CD4-positive, alpha-beta T cell (primary cell): ENCODE data around the gene WDR82. TPM values are rescaled to one million over a fixed set of nuclear protein-coding genes. Genes with fewer than 3 reads are reported as not detected.

Experiments used
- ATAC-seq: fragments of 200-7000 bp; cut with Tn5 transposase; one replicate; pipeline ENCODE4 v1.10.0; 2022; ENCODE audit warnings: mild to moderate bottlenecking; ENCODE audit not compliant: poor library complexity
- CTCF ChIA-PET: fragments of 350-600 bp; sonication (Branson Sonifier 250); formaldehyde crosslinking; loops from one replicate; lab custom pipeline; 2021; ENCODE audit warnings: antibody characterized with exemption, inconsistent platforms; lab: Charles Lee
- POLR2A ChIA-PET: fragments of 350-600 bp; sonication (Branson Sonifier 250); formaldehyde crosslinking; loops from one replicate; lab custom pipeline; 2021; ENCODE audit warnings: antibody characterized with exemption, inconsistent platforms; lab: Charles Lee
- DNase-seq, 14 experiments: peaks; one replicate each; pipeline ENCODE4 v3.0.0-alpha.2; 2013 to 2020; ENCODE audit warnings: mixed read lengths in 2 of 14
- H3K27ac ChIP-seq, 2 donors: one replicate each; pipeline versions ENCODE4 v1.5.1 to v1.7.0; 2013; ENCODE audit warnings: low read length in 2 of 2, low read depth in 1 of 2, mild to moderate bottlenecking in 1 of 2
- H3K27me3 ChIP-seq, 2 experiments: 1 replicate in 1 of 2; 2 replicates in 1 of 2; pipeline versions ENCODE4 v1.6.1 to v1.7.0; 2013; ENCODE audit warnings: low read length in 2 of 2, control low read depth in 1 of 2, mild to moderate bottlenecking in 1 of 2, moderate library complexity in 1 of 2; ENCODE audit not compliant: insufficient read depth in 2 of 2, control insufficient read depth in 1 of 2
- H3K36me3 ChIP-seq: one replicate; pipeline ENCODE4 v1.6.1; 2013; ENCODE audit warnings: low read length, control low read depth; ENCODE audit not compliant: insufficient read depth
- H3K4me1 ChIP-seq: one replicate; pipeline ENCODE4 v1.6.1; 2013; ENCODE audit warnings: low read length, control low read depth; ENCODE audit not compliant: insufficient read depth
- H3K4me3 ChIP-seq: one replicate; pipeline ENCODE4 v1.5.1; 2013; ENCODE audit warnings: mild to moderate bottlenecking, low read length, moderate library complexity
- H3K9me3 ChIP-seq, 2 experiments: 1 replicate in 1 of 2; 2 replicates in 1 of 2; pipeline versions ENCODE4 v1.6.1 to v1.7.0; 2013; ENCODE audit warnings: low read length in 2 of 2, mild to moderate bottlenecking in 2 of 2, control low read depth in 1 of 2, moderate library complexity in 1 of 2; ENCODE audit not compliant: control insufficient read depth in 1 of 2, insufficient read depth in 1 of 2
- H3K27ac Mint-ChIP-seq: one replicate; pipeline ENCODE4 v1.8.0; 2020; ENCODE audit warnings: mixed read lengths
- H3K27me3 Mint-ChIP-seq: one replicate; pipeline ENCODE4 v1.8.0; 2021; ENCODE audit warnings: mixed read lengths
- H3K36me3 Mint-ChIP-seq: one replicate; pipeline ENCODE4 v1.8.0; 2021; ENCODE audit warnings: low read depth, mixed read lengths
- H3K4me1 Mint-ChIP-seq: one replicate; pipeline ENCODE4 v1.8.0; 2021; ENCODE audit warnings: low read depth, mixed read lengths
- H3K4me3 Mint-ChIP-seq: one replicate; pipeline ENCODE4 v1.8.0; 2020; ENCODE audit warnings: mild to moderate bottlenecking, mixed read lengths
- H3K9me3 Mint-ChIP-seq: one replicate; pipeline ENCODE4 v1.8.0; 2020; ENCODE audit warnings: mixed read lengths
- intact Hi-C, 2 experiments: fragments of 100-400 bp; cut with DNase I in 1 of 2; cut with micrococcal nuclease in 1 of 2; formaldehyde crosslinking; loops; one replicate each; pipeline versions ENCODE4 v1.15.1 to v1.9.0; 2023 to 2025; cut with DNase I, micrococcal nuclease
- total RNA-seq, 174 experiments: library from RNA in 2 of 174; stranded (reverse) in 2 of 174; gene quantifications; one replicate each; pipeline ENCODE4 v1.2.3 and lab custom pipeline; 2021 to 2026
- TF ChIP-seq, protein P1 (sequence below): fragments of 200-600 bp; IDR thresholded peaks from one replicate; pipeline ENCODE4 v1.8.0; 2022; ENCODE audit warnings: antibody characterized with exemption, mild to moderate bottlenecking

The WDR82 gene
- total RNA-seq, 2 experiments from 2014 or later, result 114 TPM

DNA sequence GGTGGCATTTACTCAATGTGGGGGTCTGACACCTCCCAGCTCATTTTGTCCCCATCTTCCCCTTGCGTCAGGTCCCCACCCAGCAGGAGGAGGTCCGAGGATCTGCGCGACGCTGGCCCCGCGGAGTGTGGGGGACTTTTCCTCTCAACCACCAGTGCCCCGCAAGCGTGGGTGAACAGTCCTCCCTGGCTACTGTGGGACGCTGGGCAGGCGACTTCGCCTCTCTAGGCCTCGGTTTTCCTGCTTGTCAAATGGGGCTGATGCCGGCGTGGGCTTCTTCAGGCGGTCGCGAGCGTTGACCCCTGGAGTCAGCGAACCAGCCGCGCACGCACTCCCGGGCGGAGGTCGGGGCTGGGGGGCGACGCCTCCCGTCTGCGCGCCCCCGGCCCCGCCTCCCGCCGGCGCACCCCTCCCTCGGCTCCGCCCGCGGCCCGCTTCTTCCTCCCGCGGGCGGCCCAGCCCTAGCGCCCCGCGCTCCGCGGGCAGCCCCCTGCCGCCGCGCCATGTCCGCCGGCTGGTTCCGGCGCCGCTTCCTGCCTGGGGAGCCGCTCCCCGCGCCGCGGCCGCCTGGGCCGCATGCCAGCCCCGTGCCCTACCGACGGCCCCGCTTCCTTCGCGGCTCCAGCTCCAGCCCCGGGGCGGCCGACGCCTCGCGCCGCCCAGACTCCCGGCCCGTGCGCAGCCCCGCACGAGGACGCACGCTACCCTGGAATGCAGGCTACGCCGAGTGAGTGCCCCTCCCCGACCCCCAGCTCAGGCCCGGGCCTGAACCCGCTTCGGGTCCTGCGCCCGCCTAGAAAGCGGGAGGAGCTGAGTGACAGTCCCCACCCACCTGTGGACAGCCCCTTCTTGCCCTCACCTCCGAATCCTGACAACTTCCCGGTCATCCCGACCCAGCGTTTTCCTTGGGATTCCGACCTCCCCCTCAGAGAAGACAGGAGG is 32.9 kb downstream of the WDR82 start, which contains the start of gene PPM1M:
PPM1M (plus strand) TSS at position 438 of the 942 bp plus-strand sequence; CDS start at position 504, 66 bp downstream.
- peak in 13 of 14 experiments; percentile 28 to 90 (median 65) for DNase-seq
- Mint-ChIP-seq H3K4me1 (peaks cover 87% of the 10 kb centered on the region), H3K4me3 (peak within 1 kb of the TSS; percentile 88), H3K36me3 (peaks cover 48% of the 10 kb centered on the region), H3K9me3 (no peaks in the 10 kb centered on the region), H3K27ac (peak within 1 kb of the TSS; percentile 95), H3K27me3 (no peaks in the 10 kb centered on the region)
- no peaks in the 10 kb centered on the region for H3K27me3 ChIP-seq
- peak within 1 kb of the TSS; percentile 91 for H3K4me3 ChIP-seq
- H3K9me3 ChIP-seq, result no peaks in the 10 kb centered on the region
- intact Hi-C loops, result no loop called here
- peak; percentile 64 for ATAC-seq
- ChIA-PET POLR2A (interaction anchor here (0.9 to 19.7 kb wide), 12 partner anchors 3 to 861 kb away, joined by 3 to 538 read pairs (median 11); partner anchors contain the start of genes GLYCTK, MANF, PPM1M and TWF2), CTCF (interaction anchor here (0.6 to 1.8 kb wide), 5 partner anchors 14 to 94 kb away, joined by 3 to 5 read pairs (median 5); partner anchors contain the start of gene WDR82)
- TF ChIP-seq, protein P1, sequence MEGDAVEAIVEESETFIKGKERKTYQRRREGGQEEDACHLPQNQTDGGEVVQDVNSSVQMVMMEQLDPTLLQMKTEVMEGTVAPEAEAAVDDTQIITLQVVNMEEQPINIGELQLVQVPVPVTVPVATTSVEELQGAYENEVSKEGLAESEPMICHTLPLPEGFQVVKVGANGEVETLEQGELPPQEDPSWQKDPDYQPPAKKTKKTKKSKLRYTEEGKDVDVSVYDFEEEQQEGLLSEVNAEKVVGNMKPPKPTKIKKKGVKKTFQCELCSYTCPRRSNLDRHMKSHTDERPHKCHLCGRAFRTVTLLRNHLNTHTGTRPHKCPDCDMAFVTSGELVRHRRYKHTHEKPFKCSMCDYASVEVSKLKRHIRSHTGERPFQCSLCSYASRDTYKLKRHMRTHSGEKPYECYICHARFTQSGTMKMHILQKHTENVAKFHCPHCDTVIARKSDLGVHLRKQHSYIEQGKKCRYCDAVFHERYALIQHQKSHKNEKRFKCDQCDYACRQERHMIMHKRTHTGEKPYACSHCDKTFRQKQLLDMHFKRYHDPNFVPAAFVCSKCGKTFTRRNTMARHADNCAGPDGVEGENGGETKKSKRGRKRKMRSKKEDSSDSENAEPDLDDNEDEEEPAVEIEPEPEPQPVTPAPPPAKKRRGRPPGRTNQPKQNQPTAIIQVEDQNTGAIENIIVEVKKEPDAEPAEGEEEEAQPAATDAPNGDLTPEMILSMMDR, result no peak
- peak within 1 kb of the TSS; percentile 90 to 95 for H3K27ac ChIP-seq
- H3K4me1 ChIP-seq, result peaks cover 82% of the 10 kb centered on the region
- peaks cover 36% of the 10 kb centered on the region for H3K36me3 ChIP-seq

DNA sequence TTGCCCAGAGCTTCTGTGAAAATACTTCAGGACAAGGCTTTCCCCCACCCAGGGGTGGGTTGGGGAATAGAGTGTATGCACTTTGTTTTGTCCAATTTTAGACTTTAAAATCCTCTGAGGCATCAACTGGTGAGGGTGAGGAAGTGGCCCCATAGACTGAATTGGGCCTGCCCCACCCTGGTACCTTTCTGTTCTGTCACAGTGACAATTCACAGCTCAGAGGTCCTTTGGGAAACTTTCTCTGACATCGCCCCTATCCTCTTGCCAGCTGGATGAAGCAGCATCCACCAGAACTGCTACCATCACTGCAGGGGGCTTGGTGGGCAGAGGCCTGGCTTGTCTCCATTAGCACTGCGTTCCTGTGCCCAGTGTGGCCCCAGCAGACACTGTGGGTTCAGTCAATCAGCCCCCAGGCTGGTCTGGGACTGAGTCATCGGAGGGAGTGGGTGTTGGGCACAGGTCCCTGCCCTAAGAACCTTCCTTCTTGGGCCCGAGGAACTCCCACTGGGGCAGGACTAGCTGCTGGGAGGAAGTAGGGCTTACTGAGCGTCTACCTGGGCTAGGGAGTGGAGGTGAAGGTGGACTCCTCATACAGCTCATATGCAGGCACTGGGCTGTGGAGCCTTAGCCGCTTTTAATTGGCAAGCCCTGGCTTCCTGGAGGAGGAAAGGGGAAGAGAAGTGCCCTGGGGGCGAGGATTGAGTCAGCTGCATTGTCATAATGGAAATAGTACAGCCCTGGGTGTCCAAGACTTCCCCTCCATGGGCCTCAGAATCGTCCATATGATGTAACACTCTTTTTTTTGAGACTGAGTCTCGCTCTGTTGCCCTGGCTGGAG is 34.4 kb downstream of the WDR82 start:
- no peak overlapping the region for H3K4me3 ChIP-seq
- peaks cover 42% of the 10 kb centered on the region for H3K36me3 Mint-ChIP-seq
- intact Hi-C loops, result no loop called here
- peaks cover 80% of the 10 kb centered on the region for H3K4me1 ChIP-seq
- TF ChIP-seq, protein P1, result no peak
- H3K27me3 Mint-ChIP-seq, result no peaks in the 10 kb centered on the region
- no peaks in the 10 kb centered on the region for H3K9me3 ChIP-seq
- peaks cover 20% of the 10 kb centered on the region for H3K36me3 ChIP-seq
- peak in 5 of 14 experiments; percentile 2 to 72 (median 43) for DNase-seq
- H3K4me1 Mint-ChIP-seq, result peaks cover 86% of the 10 kb centered on the region
- no peaks in the 10 kb centered on the region for H3K9me3 Mint-ChIP-seq
- H3K27ac Mint-ChIP-seq, result peak overlapping the region; percentile 92
- H3K27me3 ChIP-seq, result no peaks in the 10 kb centered on the region
- peak overlapping the region; percentile 42 to 65 for H3K27ac ChIP-seq
- H3K4me3 Mint-ChIP-seq, result peak overlapping the region; percentile 70
- ChIA-PET CTCF (interaction anchor here (0.7 to 3.3 kb wide), 9 partner anchors 9 to 261 kb away, joined by 3 to 15 read pairs (median 5); partner anchors contain the start of genes ACY1 and WDR82), POLR2A (interaction anchor here (1.0 to 19.7 kb wide), 6 partner anchors 9 to 44 kb away, joined by 3 to 538 read pairs (median 6); partner anchors contain the start of genes GLYCTK, PPM1M and WDR82)
- no peak for ATAC-seq

- CTCF ChIA-PET, result interaction anchor here (0.8 to 3.3 kb wide), 3 partner anchors 10 to 97 kb away, joined by 5 to 15 read pairs (median 12); no protein-coding TSS in a partner anchor
- H3K4me1 ChIP-seq, result peaks cover 76% of the 10 kb centered on the region
- Mint-ChIP-seq H3K36me3 (peaks cover 28% of the 10 kb centered on the region), H3K4me3 (peak overlapping the region; percentile 49), H3K27ac (peak overlapping the region; percentile 99), H3K4me1 (peaks cover 83% of the 10 kb centered on the region), H3K27me3 (no peaks in the 10 kb centered on the region), H3K9me3 (no peaks in the 10 kb centered on the region)
- POLR2A ChIA-PET, result interaction anchor here (0.9 to 17.5 kb wide), 2 partner anchors 11 to 36 kb away, joined by 6 to 293 read pairs; partner anchors contain the start of genes PPM1M and WDR82
- peak overlapping the region; percentile 34 to 37 for H3K27ac ChIP-seq
- H3K9me3 ChIP-seq, result no peaks in the 10 kb centered on the region
- DNase-seq (no peak), ATAC-seq (no peak)
- no peak overlapping the region for H3K4me3 ChIP-seq
- TF ChIP-seq, protein P1, result no peak
- peaks cover under 1% of the 10 kb centered on the region for H3K36me3 ChIP-seq
- intact Hi-C loops, result no loop called here
- H3K27me3 ChIP-seq, result no peaks in the 10 kb centered on the region
Observed at GRCh38 chr3:52242039-52242438, 36.4 kb downstream of the WDR82 start.
